CD14-positive monocyte (primary cell): ENCODE data around the gene AGBL5. TPM values are rescaled to one million over a fixed set of nuclear protein-coding genes. Genes with fewer than 3 reads are reported as not detected.

Source experiments
- DNase-seq, 3 donors: peaks; one replicate each; pipeline ENCODE4 v3.0.0-alpha.2; 2011 to 2022
- H2AFZ ChIP-seq: 2 replicates; pipeline ENCODE4 v1.6.0; 2012; ENCODE audit warnings: mild to moderate bottlenecking, low read depth, low read length, inconsistent platforms; ENCODE audit not compliant: insufficient read depth, poor library complexity, severe bottlenecking
- H3K27ac ChIP-seq, 2 donors: 1 replicate in 1 of 2; 2 replicates in 1 of 2; pipeline ENCODE4 v1.5.1; 2012 to 2013; ENCODE audit warnings: low read length in 2 of 2, control low read depth in 1 of 2, inconsistent platforms in 1 of 2, low read depth in 1 of 2, mild to moderate bottlenecking in 1 of 2
- H3K27me3 ChIP-seq, 2 donors: one replicate each; pipeline versions ENCODE4 v1.6.0 to v1.6.1; 2011 to 2013; ENCODE audit warnings: low read length in 2 of 2; ENCODE audit not compliant: control insufficient read depth in 2 of 2, insufficient read depth in 2 of 2
- H3K36me3 ChIP-seq, 2 donors: replicated peaks in 1 of 2; 1 replicate in 1 of 2; 2 replicates in 1 of 2; pipeline versions ENCODE4 v1.5.1 to v1.6.1; 2012 to 2013; ENCODE audit warnings: low read length in 2 of 2, control low read depth in 1 of 2, inconsistent platforms in 1 of 2, mild to moderate bottlenecking in 1 of 2; ENCODE audit not compliant: insufficient read depth in 2 of 2, control insufficient read depth in 1 of 2
- H3K4me1 ChIP-seq, 2 donors: 1 replicate in 1 of 2; 2 replicates in 1 of 2; pipeline versions ENCODE4 v1.5.1 to v1.6.1; 2012 to 2013; ENCODE audit warnings: low read length in 2 of 2, control low read depth in 1 of 2, inconsistent platforms in 1 of 2, mild to moderate bottlenecking in 1 of 2, moderate library complexity in 1 of 2; ENCODE audit not compliant: insufficient read depth in 2 of 2, control insufficient read depth in 1 of 2
- H3K4me2 ChIP-seq: replicated peaks from 2 replicates; pipeline ENCODE3; 2012; ENCODE audit warnings: low read length, moderate library complexity, mild to moderate bottlenecking; ENCODE audit not compliant: poor library complexity, severe bottlenecking; ENCODE audit errors: extremely low read depth
- H3K4me3 ChIP-seq, 3 experiments: fragments of 200-600 bp in 1 of 3; sonication (generic) in 1 of 3; replicated peaks in 1 of 3; 1 replicate in 2 of 3; 2 replicates in 1 of 3; pipeline ENCODE4 v1.5.1; 2011 to 2013; ENCODE audit warnings: low read length in 3 of 3, mild to moderate bottlenecking in 3 of 3, control low read depth in 2 of 3, low read depth in 2 of 3, inconsistent platforms in 1 of 3, moderate library complexity in 1 of 3
- H3K79me2 ChIP-seq: 2 replicates; pipeline ENCODE4 v1.6.0; 2012; ENCODE audit warnings: mild to moderate bottlenecking, control low read depth, inconsistent platforms, low read length, moderate library complexity; ENCODE audit not compliant: insufficient read depth
- H3K9ac ChIP-seq: 2 replicates; pipeline ENCODE4 v1.6.0; 2017; ENCODE audit warnings: low read length, mild to moderate bottlenecking; ENCODE audit not compliant: insufficient read depth, poor library complexity, severe bottlenecking
- H3K9me3 ChIP-seq, 2 donors: replicated peaks in 1 of 2; 1 replicate in 1 of 2; 2 replicates in 1 of 2; pipeline versions ENCODE4 v1.5.1 to v1.6.1; 2012 to 2013; ENCODE audit warnings: low read length in 2 of 2, control low read depth in 1 of 2; ENCODE audit not compliant: control insufficient read depth in 1 of 2, insufficient read depth in 1 of 2
- H4K20me1 ChIP-seq: 2 replicates; pipeline ENCODE4 v1.6.0; 2012; ENCODE audit warnings: mild to moderate bottlenecking, low read length, control low read depth, moderate library complexity; ENCODE audit not compliant: insufficient read depth
- H3K27ac Mint-ChIP-seq, 7 donors: one replicate each; pipeline ENCODE4 v1.8.0; 2020; ENCODE audit warnings: mild to moderate bottlenecking in 7 of 7, mixed read lengths in 7 of 7, moderate library complexity in 6 of 7, inconsistent platforms in 2 of 7
- H3K27me3 Mint-ChIP-seq, 3 donors: one replicate each; pipeline ENCODE4 v1.8.0; 2021 to 2022; ENCODE audit warnings: low read depth in 3 of 3, mild to moderate bottlenecking in 3 of 3, mixed read lengths in 3 of 3, moderate library complexity in 3 of 3, inconsistent platforms in 1 of 3
- H3K36me3 Mint-ChIP-seq, 2 donors: one replicate each; pipeline ENCODE4 v1.8.0; 2020; ENCODE audit warnings: mixed read lengths in 2 of 2, inconsistent platforms in 1 of 2, mild to moderate bottlenecking in 1 of 2
- H3K4me1 Mint-ChIP-seq: one replicate; pipeline ENCODE4 v1.8.0; 2020; ENCODE audit warnings: mild to moderate bottlenecking, mixed read lengths
- H3K4me3 Mint-ChIP-seq, 2 donors: one replicate each; pipeline ENCODE4 v1.8.0; 2020; ENCODE audit warnings: mild to moderate bottlenecking in 2 of 2, mixed read lengths in 2 of 2, moderate library complexity in 1 of 2
- H3K9me3 Mint-ChIP-seq, 7 donors: one replicate each; pipeline ENCODE4 v1.8.0; 2020 to 2022; ENCODE audit warnings: mixed read lengths in 7 of 7, mild to moderate bottlenecking in 6 of 7, moderate library complexity in 6 of 7, inconsistent platforms in 2 of 7
- WGBS: methylation state at CpG from one replicate; pipeline ENCODE4 v1.1.5; 2013; ENCODE audit warnings: missing lambda C conversion rate; ENCODE audit not compliant: insufficient coverage; 5-methylcytosine and 5-hydroxymethylcytosine counted together
- intact Hi-C, 2 donors: fragments of 100-400 bp; cut with micrococcal nuclease; formaldehyde crosslinking; loops; one replicate each; pipeline versions ENCODE4 v1.15.0 to v1.15.1; 2023
- polyA plus RNA-seq, 3 donors: library from polyadenylated mRNA; depleted of rRNA in 1 of 3; unstranded in 2 of 3; stranded (reverse) in 1 of 3; fragments of 300-500 nt in 2 of 3; fragments of >200 nt in 1 of 3; fragmentation: Illumina TruSeq in 2 of 3; gene quantifications; 1 replicate in 2 of 3; 2 replicates in 1 of 3; pipeline ENCODE4 v1.2.3, GENCODE V29; 2012 to 2021
- TF ChIP-seq, protein P1 (sequence below): fragments of 200-600 bp; IDR thresholded peaks from one replicate; pipeline ENCODE4 v1.8.0; 2022; ENCODE audit warnings: antibody characterized with exemption, mild to moderate bottlenecking

The AGBL5 gene
- polyA plus RNA-seq, 3 donors = 4.4 to 4.8 (median 4.6) TPM

GRCh38 chr2:27072920-27073319 lies 21.5 kb downstream of the AGBL5 start:
- peak overlapping the region in 1 of 2 donors; percentile 24 for H3K4me3 Mint-ChIP-seq
- intact Hi-C loops = loop anchor here (5.0 kb wide), 1 partner anchor 41 kb away; the partner anchor contains the start of gene TMEM214 (in 2 of the 2)
- H3K27me3 ChIP-seq = no peaks in the 10 kb centered on the region
- H3K79me2 ChIP-seq = peaks cover 24% of the 10 kb centered on the region
- H3K9me3 ChIP-seq = no peaks in the 10 kb centered on the region
- TF ChIP-seq, protein P1, sequence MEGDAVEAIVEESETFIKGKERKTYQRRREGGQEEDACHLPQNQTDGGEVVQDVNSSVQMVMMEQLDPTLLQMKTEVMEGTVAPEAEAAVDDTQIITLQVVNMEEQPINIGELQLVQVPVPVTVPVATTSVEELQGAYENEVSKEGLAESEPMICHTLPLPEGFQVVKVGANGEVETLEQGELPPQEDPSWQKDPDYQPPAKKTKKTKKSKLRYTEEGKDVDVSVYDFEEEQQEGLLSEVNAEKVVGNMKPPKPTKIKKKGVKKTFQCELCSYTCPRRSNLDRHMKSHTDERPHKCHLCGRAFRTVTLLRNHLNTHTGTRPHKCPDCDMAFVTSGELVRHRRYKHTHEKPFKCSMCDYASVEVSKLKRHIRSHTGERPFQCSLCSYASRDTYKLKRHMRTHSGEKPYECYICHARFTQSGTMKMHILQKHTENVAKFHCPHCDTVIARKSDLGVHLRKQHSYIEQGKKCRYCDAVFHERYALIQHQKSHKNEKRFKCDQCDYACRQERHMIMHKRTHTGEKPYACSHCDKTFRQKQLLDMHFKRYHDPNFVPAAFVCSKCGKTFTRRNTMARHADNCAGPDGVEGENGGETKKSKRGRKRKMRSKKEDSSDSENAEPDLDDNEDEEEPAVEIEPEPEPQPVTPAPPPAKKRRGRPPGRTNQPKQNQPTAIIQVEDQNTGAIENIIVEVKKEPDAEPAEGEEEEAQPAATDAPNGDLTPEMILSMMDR = no peak
- no peak overlapping the region for H3K27ac ChIP-seq
- H3K9ac ChIP-seq = no peak overlapping the region
- H3K9me3 Mint-ChIP-seq = peaks cover 0 to 2% (median 0%) of the 10 kb centered on the region in 7 donors
- no peak overlapping the region for H3K4me3 ChIP-seq
- DNase-seq = no peak
- H3K36me3 Mint-ChIP-seq = peaks cover 20% of the 10 kb centered on the region in 2 donors
- peaks cover 61% of the 10 kb centered on the region for H3K4me1 Mint-ChIP-seq
- H4K20me1 ChIP-seq = peaks cover 15% of the 10 kb centered on the region
- peaks cover 16 to 24% of the 10 kb centered on the region in 2 donors for H3K36me3 ChIP-seq
- WGBS = 65% methylated on average over 2 of the region's 5 CpGs
- peak overlapping the region; percentile 96 for H2AFZ ChIP-seq
- H3K27ac Mint-ChIP-seq = no peak overlapping the region
- H3K4me1 ChIP-seq = peaks cover 41 to 49% of the 10 kb centered on the region in 2 donors
- H3K27me3 Mint-ChIP-seq = peaks cover 0 to 3% (median 0%) of the 10 kb centered on the region in 3 donors
- no peak overlapping the region for H3K4me2 ChIP-seq

DNA sequence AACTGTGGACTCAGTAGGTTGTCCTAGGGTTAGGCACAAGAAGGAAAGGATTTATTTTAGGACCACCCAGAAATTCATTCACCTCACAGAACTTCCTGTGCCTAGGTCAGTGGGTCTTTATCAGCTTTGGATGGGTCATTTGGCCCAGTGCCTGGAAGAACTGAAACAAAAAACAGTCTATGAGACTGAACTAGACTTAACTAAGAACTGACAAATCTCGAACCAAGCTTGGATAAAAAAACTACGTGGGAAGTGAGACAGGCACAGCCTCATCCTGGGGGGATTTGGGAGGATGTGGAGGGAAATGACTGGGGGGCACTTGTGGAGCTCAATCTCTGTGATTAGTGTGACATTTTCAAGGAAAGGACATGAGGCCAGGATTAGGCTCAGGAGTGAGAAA lies 22.3 kb downstream of the AGBL5 start:
- WGBS = 38% methylated on average over 2 of the region's 2 CpGs
- peaks cover 68% of the 10 kb centered on the region for H3K4me1 Mint-ChIP-seq

More for the DNA sequence above, 22.3 kb downstream of the AGBL5 start:
- peaks cover 12% of the 10 kb centered on the region in 2 donors for H3K36me3 Mint-ChIP-seq
- peak overlapping the region in 1 of 7 donors; percentile 58 for H3K27ac Mint-ChIP-seq
- no peak overlapping the region for H2AFZ ChIP-seq
- DNase-seq = no peak
- H3K9me3 ChIP-seq = no peaks in the 10 kb centered on the region
- H3K4me3 ChIP-seq = no peak overlapping the region
- no peak overlapping the region for H3K27ac ChIP-seq
- H3K79me2 ChIP-seq = peaks cover 24% of the 10 kb centered on the region
- no peak overlapping the region for H3K4me3 Mint-ChIP-seq
- peaks cover 47 to 57% of the 10 kb centered on the region in 2 donors for H3K4me1 ChIP-seq
- peaks cover 8% of the 10 kb centered on the region for H4K20me1 ChIP-seq
- peaks cover 0 to 2% (median 0%) of the 10 kb centered on the region in 7 donors for H3K9me3 Mint-ChIP-seq
- H3K36me3 ChIP-seq = peaks cover 9 to 15% of the 10 kb centered on the region in 2 donors
- peaks cover 0 to 6% (median 0%) of the 10 kb centered on the region in 3 donors for H3K27me3 Mint-ChIP-seq
- H3K27me3 ChIP-seq = no peaks in the 10 kb centered on the region
- H3K9ac ChIP-seq = no peak overlapping the region
- no peak overlapping the region for H3K4me2 ChIP-seq
- TF ChIP-seq, protein P1 = no peak
- intact Hi-C loops = loop anchor here (5.0 kb wide), 1 partner anchor 41 kb away; the partner anchor contains the start of gene TMEM214 (in 2 of the 2)
